GM12878 (cell line): ENCODE results near the gene PLXNC1.
A peak's percentile ranks its signal among the peaks of the same experiment; 100 is the strongest.

Experiments
- MXI1 ChIP-seq: fragments of 150-350 bp; IDR thresholded peaks from 2 replicates; pipeline ENCODE4 v1.6.1; 2011; ENCODE audit warnings: low read depth, mild to moderate bottlenecking, inconsistent platforms, low read length, improper control_type of control experiment
- POLR2A ChIP-seq: IDR thresholded peaks from 2 replicates; pipeline ENCODE4 v1.6.1; 2011; ENCODE audit warnings: low read depth, mild to moderate bottlenecking, low read length
- TF ChIP-seq, protein P1 (sequence below): fragments of 450-650 bp; formaldehyde crosslinking; IDR thresholded peaks from 2 replicates; pipeline ENCODE4 v1.5.0; 2022; ENCODE audit warnings: mild to moderate bottlenecking, missing genetic modification characterization

DNA sequence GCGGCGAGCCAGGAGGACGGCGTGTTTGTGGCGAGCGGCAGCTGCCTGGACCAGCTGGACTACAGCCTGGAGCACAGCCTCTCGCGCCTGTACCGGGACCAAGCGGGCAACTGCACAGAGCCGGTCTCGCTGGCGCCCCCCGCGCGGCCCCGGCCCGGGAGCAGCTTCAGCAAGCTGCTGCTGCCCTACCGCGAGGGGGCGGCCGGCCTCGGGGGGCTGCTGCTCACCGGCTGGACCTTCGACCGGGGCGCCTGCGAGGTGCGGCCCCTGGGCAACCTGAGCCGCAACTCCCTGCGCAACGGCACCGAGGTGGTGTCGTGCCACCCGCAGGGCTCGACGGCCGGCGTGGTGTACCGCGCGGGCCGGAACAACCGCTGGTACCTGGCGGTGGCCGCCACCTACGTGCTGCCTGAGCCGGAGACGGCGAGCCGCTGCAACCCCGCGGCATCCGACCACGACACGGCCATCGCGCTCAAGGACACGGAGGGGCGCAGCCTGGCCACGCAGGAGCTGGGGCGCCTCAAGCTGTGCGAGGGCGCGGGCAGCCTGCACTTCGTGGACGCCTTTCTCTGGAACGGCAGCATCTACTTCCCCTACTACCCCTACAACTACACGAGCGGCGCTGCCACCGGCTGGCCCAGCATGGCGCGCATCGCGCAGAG is 873 bp downstream of the PLXNC1 start:
- TF ChIP-seq MXI1 (no peak), POLR2A (peak; percentile 66)
- TF ChIP-seq, protein P1, sequence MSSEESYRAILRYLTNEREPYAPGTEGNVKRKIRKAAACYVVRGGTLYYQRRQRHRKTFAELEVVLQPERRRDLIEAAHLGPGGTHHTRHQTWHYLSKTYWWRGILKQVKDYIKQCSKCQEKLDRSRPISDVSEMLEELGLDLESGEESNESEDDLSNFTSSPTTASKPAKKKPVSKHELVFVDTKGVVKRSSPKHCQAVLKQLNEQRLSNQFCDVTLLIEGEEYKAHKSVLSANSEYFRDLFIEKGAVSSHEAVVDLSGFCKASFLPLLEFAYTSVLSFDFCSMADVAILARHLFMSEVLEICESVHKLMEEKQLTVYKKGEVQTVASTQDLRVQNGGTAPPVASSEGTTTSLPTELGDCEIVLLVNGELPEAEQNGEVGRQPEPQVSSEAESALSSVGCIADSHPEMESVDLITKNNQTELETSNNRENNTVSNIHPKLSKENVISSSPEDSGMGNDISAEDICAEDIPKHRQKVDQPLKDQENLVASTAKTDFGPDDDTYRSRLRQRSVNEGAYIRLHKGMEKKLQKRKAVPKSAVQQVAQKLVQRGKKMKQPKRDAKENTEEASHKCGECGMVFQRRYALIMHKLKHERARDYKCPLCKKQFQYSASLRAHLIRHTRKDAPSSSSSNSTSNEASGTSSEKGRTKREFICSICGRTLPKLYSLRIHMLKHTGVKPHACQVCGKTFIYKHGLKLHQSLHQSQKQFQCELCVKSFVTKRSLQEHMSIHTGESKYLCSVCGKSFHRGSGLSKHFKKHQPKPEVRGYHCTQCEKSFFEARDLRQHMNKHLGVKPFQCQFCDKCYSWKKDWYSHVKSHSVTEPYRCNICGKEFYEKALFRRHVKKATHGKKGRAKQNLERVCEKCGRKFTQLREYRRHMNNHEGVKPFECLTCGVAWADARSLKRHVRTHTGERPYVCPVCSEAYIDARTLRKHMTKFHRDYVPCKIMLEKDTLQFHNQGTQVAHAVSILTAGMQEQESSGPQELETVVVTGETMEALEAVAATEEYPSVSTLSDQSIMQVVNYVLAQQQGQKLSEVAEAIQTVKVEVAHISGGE (CRISPR knock-in tag): no peak
